Naive B cell (primary cell): ENCODE measurements around the gene TNFRSF19. TPM values are rescaled to one million over a fixed set of nuclear protein-coding genes. Genes with fewer than 3 reads are reported as not detected.

Experiments used
- ATAC-seq, 2 donors: fragments of 150-1000 bp; cut with Tn5 transposase; 2 replicates each; pipeline ENCODE4 v1.10.0; 2021; ENCODE audit warnings: low read depth in 2 of 2, mild to moderate bottlenecking in 2 of 2, moderate library complexity in 2 of 2
- DNase-seq: peaks from one replicate; pipeline ENCODE4 v3.0.0; 2022
- H3K27ac Mint-ChIP-seq, 6 donors: one replicate each; pipeline ENCODE4 v1.8.0; 2020 to 2022; ENCODE audit warnings: mild to moderate bottlenecking in 6 of 6, mixed read lengths in 6 of 6, moderate library complexity in 5 of 6, inconsistent platforms in 2 of 6
- H3K27me3 Mint-ChIP-seq, 3 donors: one replicate each; pipeline ENCODE4 v1.8.0; 2021 to 2022; ENCODE audit warnings: mixed read lengths in 3 of 3, mild to moderate bottlenecking in 1 of 3
- H3K36me3 Mint-ChIP-seq, 2 donors: one replicate each; pipeline ENCODE4 v1.8.0; 2020 to 2022; ENCODE audit warnings: mixed read lengths in 2 of 2, inconsistent platforms in 1 of 2, mild to moderate bottlenecking in 1 of 2
- H3K4me1 Mint-ChIP-seq, 3 donors: one replicate each; pipeline ENCODE4 v1.8.0; 2020 to 2022; ENCODE audit warnings: mixed read lengths in 3 of 3, inconsistent platforms in 1 of 3, mild to moderate bottlenecking in 1 of 3, moderate library complexity in 1 of 3
- H3K4me3 Mint-ChIP-seq, 8 donors: one replicate each; pipeline ENCODE4 v1.8.0; 2020 to 2022; ENCODE audit warnings: mild to moderate bottlenecking in 8 of 8, mixed read lengths in 8 of 8, moderate library complexity in 8 of 8, inconsistent platforms in 2 of 8
- H3K9me3 Mint-ChIP-seq, 7 donors: one replicate each; pipeline ENCODE4 v1.8.0; 2020 to 2022; ENCODE audit warnings: mixed read lengths in 7 of 7, mild to moderate bottlenecking in 5 of 7, inconsistent platforms in 2 of 7, moderate library complexity in 1 of 7
- polyA plus RNA-seq, 6 donors: library from polyadenylated mRNA; unstranded; fragments of 300-500 nt; fragmentation: Illumina TruSeq; gene quantifications; one replicate each; pipeline ENCODE4 v1.2.3, GENCODE V29; 2021; ENCODE audit warnings: low read depth in 6 of 6

The TNFRSF19 gene
- polyA plus RNA-seq, 6 donors from 2014 or later, result 0.54 to 1.9 (median 1.3) TPM; not detected in 2

GRCh38 chr13:23615395-23616081 is 45.3 kb downstream of the TNFRSF19 start:
- DNase-seq (no peak), ATAC-seq (no peak)
- peaks cover 0 to 13% (median 3%) of the 10 kb centered on the region in 3 donors for H3K4me1 Mint-ChIP-seq
- peaks cover 0 to 24% (median 17%) of the 10 kb centered on the region in 3 donors for H3K27me3 Mint-ChIP-seq
- no peaks in the 10 kb centered on the region for H3K36me3 Mint-ChIP-seq
- no peak overlapping the region for H3K27ac Mint-ChIP-seq
- peaks cover 0 to 1% (median 0%) of the 10 kb centered on the region in 7 donors for H3K9me3 Mint-ChIP-seq
- no peak overlapping the region for H3K4me3 Mint-ChIP-seq

GRCh38 chr13:23616228-23616627 is 46.0 kb downstream of the TNFRSF19 start:
- peaks cover 0 to 24% (median 17%) of the 10 kb centered on the region in 3 donors for H3K27me3 Mint-ChIP-seq
- H3K4me1 Mint-ChIP-seq, result peaks cover 0 to 8% (median 3%) of the 10 kb centered on the region in 3 donors
- H3K4me3 Mint-ChIP-seq, result no peak overlapping the region
- DNase-seq (no peak), ATAC-seq (no peak)
- no peaks in the 10 kb centered on the region for H3K36me3 Mint-ChIP-seq
- H3K9me3 Mint-ChIP-seq, result peaks cover 0 to 1% (median 0%) of the 10 kb centered on the region in 7 donors
- no peak overlapping the region for H3K27ac Mint-ChIP-seq

- H3K4me3 Mint-ChIP-seq, result no peak overlapping the region
- H3K36me3 Mint-ChIP-seq, result no peaks in the 10 kb centered on the region
- peaks cover 0 to 1% (median 0%) of the 10 kb centered on the region in 7 donors for H3K9me3 Mint-ChIP-seq
- H3K4me1 Mint-ChIP-seq, result peaks cover 0 to 8% (median 3%) of the 10 kb centered on the region in 3 donors
- peaks cover 0 to 24% (median 17%) of the 10 kb centered on the region in 3 donors for H3K27me3 Mint-ChIP-seq
- ATAC-seq, result no peak
- no peak for DNase-seq
- H3K27ac Mint-ChIP-seq, result peak overlapping the region in 3 of 6 donors; percentile 8 to 39 (median 38)
Measured at GRCh38 chr13:23617551-23618024, 47.4 kb downstream of the TNFRSF19 start.

- Mint-ChIP-seq H3K9me3 (peaks cover 0 to 1% (median 0%) of the 10 kb centered on the region in 7 donors), H3K27ac (no peak overlapping the region), H3K4me3 (no peak overlapping the region), H3K27me3 (peaks cover 3 to 21% (median 16%) of the 10 kb centered on the region in 3 donors), H3K36me3 (no peaks in the 10 kb centered on the region), H3K4me1 (peaks cover 0 to 8% (median 3%) of the 10 kb centered on the region in 3 donors)
- DNase-seq (no peak), ATAC-seq (no peak)
Measured at GRCh38 chr13:23618341-23618740, 48.1 kb downstream of the TNFRSF19 start.

DNA sequence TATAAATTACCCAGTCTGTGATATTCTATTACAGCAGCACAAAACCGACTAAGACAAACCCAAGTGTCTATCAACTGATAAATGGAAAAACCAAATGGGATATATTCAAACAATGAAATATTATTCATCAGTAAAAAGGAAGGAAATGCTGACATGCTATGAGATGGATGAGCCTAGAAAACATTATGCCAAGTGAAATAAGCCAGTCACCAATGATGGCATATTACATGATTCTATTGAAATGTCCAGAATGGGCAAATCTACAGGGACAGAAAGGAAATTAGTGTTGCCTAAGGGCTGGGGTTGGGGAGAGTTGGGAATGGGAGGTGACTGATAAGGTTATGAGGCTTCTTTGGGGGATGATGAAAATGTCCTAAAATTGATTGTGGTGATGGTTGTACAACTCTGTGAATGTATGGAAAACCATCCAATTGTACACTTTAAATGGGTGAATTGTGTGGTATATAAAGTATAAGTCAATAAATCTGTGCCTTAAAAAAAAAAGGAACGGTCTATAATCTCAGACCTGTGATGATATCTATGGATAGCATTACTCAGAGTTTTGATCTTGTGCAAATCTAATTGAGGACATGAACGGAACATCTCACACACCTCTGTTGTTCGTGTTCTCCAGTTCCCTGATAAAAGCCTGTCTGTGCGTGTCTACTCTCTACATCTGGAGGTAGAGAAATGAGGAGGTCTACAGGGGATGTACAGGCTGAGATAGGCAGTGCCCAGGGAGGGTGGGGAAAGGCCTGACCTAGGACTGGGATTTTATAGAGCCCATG is 49.0 kb downstream of the TNFRSF19 start:
- H3K9me3 Mint-ChIP-seq, result peaks cover 0 to 1% (median 0%) of the 10 kb centered on the region in 7 donors
- H3K36me3 Mint-ChIP-seq, result no peaks in the 10 kb centered on the region
- H3K27ac Mint-ChIP-seq, result no peak overlapping the region
- H3K4me3 Mint-ChIP-seq, result no peak overlapping the region
- DNase-seq (no peak), ATAC-seq (no peak)
- peaks cover 0 to 8% (median 3%) of the 10 kb centered on the region in 3 donors for H3K4me1 Mint-ChIP-seq
- H3K27me3 Mint-ChIP-seq, result peaks cover 3 to 12% (median 12%) of the 10 kb centered on the region in 3 donors

GRCh38 chr13:23620211-23620610 is 50.0 kb downstream of the TNFRSF19 start:
- H3K4me1 Mint-ChIP-seq, result peaks cover 0 to 8% (median 3%) of the 10 kb centered on the region in 3 donors
- H3K9me3 Mint-ChIP-seq, result peaks cover 0 to 2% (median 0%) of the 10 kb centered on the region in 7 donors
- ATAC-seq (no peak), DNase-seq (no peak)
- no peak overlapping the region for H3K4me3 Mint-ChIP-seq
- H3K27me3 Mint-ChIP-seq, result peaks cover 3 to 12% (median 12%) of the 10 kb centered on the region in 3 donors
- no peaks in the 10 kb centered on the region for H3K36me3 Mint-ChIP-seq
- H3K27ac Mint-ChIP-seq, result no peak overlapping the region

DNA sequence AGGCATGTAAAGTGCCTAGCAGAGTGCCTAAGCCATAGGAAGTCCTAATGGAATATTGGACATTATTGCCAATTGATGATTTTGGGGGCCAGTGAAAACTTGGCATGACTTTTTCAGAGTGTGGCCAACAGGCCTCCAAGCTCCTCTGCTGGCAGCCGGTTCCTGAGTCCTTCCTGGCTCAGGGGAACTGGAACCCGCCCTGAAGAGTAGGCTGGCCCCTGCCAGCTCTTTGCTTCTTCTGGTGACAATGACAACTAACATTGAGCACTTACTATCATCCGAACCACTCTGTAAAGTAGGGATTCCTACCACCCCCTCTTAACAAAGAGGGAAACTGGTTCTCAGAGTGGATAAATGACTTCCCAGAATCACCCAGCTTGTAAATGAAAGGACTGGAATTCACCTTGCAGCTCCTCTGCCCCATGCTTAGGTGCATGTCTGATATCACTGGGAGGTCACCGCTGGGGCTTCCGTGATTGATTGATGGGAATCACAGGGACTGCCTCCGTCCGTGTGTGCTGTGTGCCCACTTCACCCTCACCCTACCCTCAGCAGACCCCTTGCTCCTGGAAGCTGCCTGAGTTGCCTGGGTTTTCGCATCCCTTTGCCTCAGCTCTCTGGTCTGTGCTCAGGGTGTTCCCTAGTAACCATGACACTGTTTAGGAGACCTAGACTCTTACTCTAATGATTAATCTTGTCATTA is 50.6 kb downstream of the TNFRSF19 start:
- no peak for ATAC-seq

GRCh38 chr13:23621316-23621645 is 51.1 kb downstream of the TNFRSF19 start:
- H3K27me3 Mint-ChIP-seq, result peaks cover 3 to 12% (median 12%) of the 10 kb centered on the region in 3 donors
- no peaks in the 10 kb centered on the region for H3K36me3 Mint-ChIP-seq
- peaks cover 0 to 8% (median 3%) of the 10 kb centered on the region in 3 donors for H3K4me1 Mint-ChIP-seq
- peaks cover 0 to 2% (median 0%) of the 10 kb centered on the region in 7 donors for H3K9me3 Mint-ChIP-seq
- H3K27ac Mint-ChIP-seq, result no peak overlapping the region
- H3K4me3 Mint-ChIP-seq, result no peak overlapping the region
- ATAC-seq, result no peak
- no peak for DNase-seq

More for the DNA sequence above, 50.6 kb downstream of the TNFRSF19 start:
- DNase-seq, result no peak
- Mint-ChIP-seq H3K27ac (no peak overlapping the region), H3K4me1 (peaks cover 0 to 8% (median 3%) of the 10 kb centered on the region in 3 donors), H3K9me3 (peaks cover 0 to 2% (median 0%) of the 10 kb centered on the region in 7 donors), H3K4me3 (no peak overlapping the region), H3K36me3 (no peaks in the 10 kb centered on the region), H3K27me3 (peaks cover 3 to 12% (median 12%) of the 10 kb centered on the region in 3 donors)

DNA sequence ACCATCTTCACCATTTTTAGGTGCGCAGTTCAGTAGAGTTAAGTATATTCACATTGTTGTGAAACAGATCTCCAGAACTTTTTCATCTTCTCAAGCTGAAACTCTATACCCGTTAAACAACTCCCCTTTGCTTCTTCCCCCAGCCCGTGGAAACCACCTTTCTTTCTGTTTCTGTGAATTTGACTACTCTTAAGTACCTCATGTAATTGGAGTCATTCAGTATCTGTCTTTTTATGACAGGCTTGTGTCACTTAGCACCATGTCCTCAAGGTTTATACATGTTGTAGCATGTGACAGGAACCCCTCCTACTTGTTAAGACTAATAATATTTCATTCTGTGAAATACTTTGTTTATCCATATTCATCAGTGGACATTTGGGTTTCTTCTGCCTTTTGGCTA is 52.8 kb downstream of the TNFRSF19 start:
- peaks cover 6 to 10% (median 8%) of the 10 kb centered on the region in 3 donors for H3K27me3 Mint-ChIP-seq
- no peak for DNase-seq
- no peak for ATAC-seq
- H3K4me3 Mint-ChIP-seq, result no peak overlapping the region
- H3K9me3 Mint-ChIP-seq, result peaks cover 0 to 2% (median 0%) of the 10 kb centered on the region in 7 donors
- no peaks in the 10 kb centered on the region for H3K36me3 Mint-ChIP-seq
- no peaks in the 10 kb centered on the region for H3K4me1 Mint-ChIP-seq
- H3K27ac Mint-ChIP-seq, result no peak overlapping the region

GRCh38 chr13:23623394-23623793 is 53.2 kb downstream of the TNFRSF19 start:
- Mint-ChIP-seq H3K4me3 (no peak overlapping the region), H3K36me3 (no peaks in the 10 kb centered on the region), H3K9me3 (peaks cover 0 to 2% (median 0%) of the 10 kb centered on the region in 7 donors), H3K27me3 (peaks cover 6 to 14% (median 8%) of the 10 kb centered on the region in 3 donors), H3K4me1 (no peaks in the 10 kb centered on the region), H3K27ac (no peak overlapping the region)
- ATAC-seq (no peak), DNase-seq (no peak)

- Mint-ChIP-seq H3K4me1 (no peaks in the 10 kb centered on the region), H3K9me3 (peaks cover 0 to 2% (median 0%) of the 10 kb centered on the region in 7 donors), H3K4me3 (no peak overlapping the region), H3K36me3 (no peaks in the 10 kb centered on the region), H3K27me3 (peaks cover 6 to 23% (median 13%) of the 10 kb centered on the region in 3 donors), H3K27ac (no peak overlapping the region)
- DNase-seq (no peak), ATAC-seq (no peak)
Measured at GRCh38 chr13:23626700-23627099, 56.5 kb downstream of the TNFRSF19 start.

DNA sequence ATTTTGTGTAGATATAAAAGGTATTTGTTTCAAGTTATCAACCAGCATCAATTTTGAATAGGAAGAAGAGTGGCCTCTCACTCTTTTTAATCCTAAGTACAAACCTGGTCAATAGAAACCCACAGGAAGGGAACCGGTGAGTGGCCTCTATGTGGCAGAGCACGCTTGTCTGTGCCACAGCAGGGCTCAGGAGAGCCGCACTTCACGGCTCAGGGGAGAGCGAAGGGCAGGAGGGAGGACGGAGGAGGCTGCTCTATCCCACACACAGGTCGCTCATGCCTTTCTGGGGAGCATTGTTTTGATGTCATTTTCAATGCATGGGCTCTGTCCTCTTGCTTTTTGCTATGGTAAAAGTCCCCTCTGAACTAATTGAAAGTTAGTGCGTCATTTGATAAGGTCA is 57.2 kb downstream of the TNFRSF19 start:
- ATAC-seq, result no peak
- no peak for DNase-seq
- no peaks in the 10 kb centered on the region for H3K36me3 Mint-ChIP-seq
- H3K4me1 Mint-ChIP-seq, result no peaks in the 10 kb centered on the region
- peaks cover 6 to 24% (median 14%) of the 10 kb centered on the region in 3 donors for H3K27me3 Mint-ChIP-seq
- H3K4me3 Mint-ChIP-seq, result no peak overlapping the region
- H3K27ac Mint-ChIP-seq, result no peak overlapping the region
- peaks cover 0 to 2% (median 0%) of the 10 kb centered on the region in 7 donors for H3K9me3 Mint-ChIP-seq

- ATAC-seq, result no peak
- H3K36me3 Mint-ChIP-seq, result no peaks in the 10 kb centered on the region
- H3K4me1 Mint-ChIP-seq, result no peaks in the 10 kb centered on the region
- DNase-seq, result no peak
- peaks cover 0 to 2% (median 0%) of the 10 kb centered on the region in 7 donors for H3K9me3 Mint-ChIP-seq
- no peak overlapping the region for H3K4me3 Mint-ChIP-seq
- H3K27me3 Mint-ChIP-seq, result peaks cover 6 to 28% (median 13%) of the 10 kb centered on the region in 3 donors
- H3K27ac Mint-ChIP-seq, result peak overlapping the region in 2 of 6 donors; percentile 42 to 43
Measured at GRCh38 chr13:23628250-23628649, 58.0 kb downstream of the TNFRSF19 start.
